Tibial nerve (tissue), 4 donors: ENCODE measurements around the gene RPN1. TPM values are rescaled to one million over a fixed set of nuclear protein-coding genes. Genes with fewer than 3 reads are reported as not detected.

ENCODE experiments used
- DNase-seq, 2 donors: peaks; one replicate each; pipeline ENCODE4 v3.0.0-alpha.2; 2019; ENCODE audit warnings: low spot score in 2 of 2
- H3K27ac ChIP-seq, 4 donors: fragments of 200-600 bp; sonication (generic) in 3 of 4; one replicate each; pipeline ENCODE4 v1.5.1; 2017 to 2019; ENCODE audit warnings: mild to moderate bottlenecking in 1 of 4
- H3K27me3 ChIP-seq, 2 donors: fragments of 200-600 bp; sonication (generic) in 1 of 2; one replicate each; pipeline versions ENCODE4 v1.5.1 to v1.6.0; 2017 to 2019
- H3K36me3 ChIP-seq, 3 donors: fragments of 200-600 bp; sonication (generic); one replicate each; pipeline ENCODE4 v1.5.1; 2018 to 2019
- H3K4me1 ChIP-seq, 4 donors: fragments of 200-600 bp; sonication (generic) in 3 of 4; one replicate each; pipeline ENCODE4 v1.5.1; 2017 to 2019
- H3K4me3 ChIP-seq, 4 donors: fragments of 200-600 bp; sonication (generic) in 3 of 4; one replicate each; pipeline ENCODE4 v1.5.1; 2017 to 2019; ENCODE audit warnings: mild to moderate bottlenecking in 1 of 4, moderate library complexity in 1 of 4
- H3K9me3 ChIP-seq, 4 donors: fragments of 200-600 bp; sonication (generic) in 3 of 4; one replicate each; pipeline ENCODE4 v1.5.1; 2017 to 2019
- EP300 ChIP-seq, 2 donors: sonication (generic); formaldehyde crosslinking; IDR thresholded peaks; one replicate each; pipeline ENCODE4 v1.6.1; 2017; ENCODE audit warnings: antibody characterized with exemption in 2 of 2, mild to moderate bottlenecking in 1 of 2
- POLR2A ChIP-seq, 2 donors: fragments of 450-650 bp; IDR thresholded peaks; one replicate each; pipeline ENCODE4 v1.6.1; 2017; ENCODE audit warnings: antibody characterized with exemption in 2 of 2, mild to moderate bottlenecking in 2 of 2, moderate library complexity in 2 of 2
- WGBS, 2 donors: methylation state at CpG; one replicate each; pipeline ENCODE4 v1.1.5; 2018; 5-methylcytosine and 5-hydroxymethylcytosine counted together
- total RNA-seq, 4 donors: library from RNA; depleted of rRNA; stranded (reverse); fragments of >200 nt; gene quantifications; one replicate each; pipeline ENCODE4 v1.1.0, GENCODE V29; 2016
- TF ChIP-seq, protein P1 (sequence below), 5 experiments: fragments of 200-600 bp in 3 of 5; fragments of 450-650 bp in 2 of 5; sonication (generic) in 3 of 5; IDR thresholded peaks; one replicate each; pipeline ENCODE4 v1.5.1; 2016 to 2019; ENCODE audit warnings: antibody characterized with exemption in 5 of 5, mild to moderate bottlenecking in 3 of 5, moderate library complexity in 2 of 5

RPN1 gene
- total RNA-seq, 4 donors from 2014 or later = 173 to 255 (median 204) TPM

GRCh38 chr3:128629936-128630335, 20.7 kb downstream of the RPN1 start:
- peaks cover 0 to 90% (median 24%) of the 10 kb centered on the region in 3 donors for H3K36me3 ChIP-seq
- TF ChIP-seq EP300 (IDR thresholded peaks at IDR 0.05) (no peak), POLR2A (IDR thresholded peaks at IDR 0.05) (no peak)
- TF ChIP-seq, protein P1, sequence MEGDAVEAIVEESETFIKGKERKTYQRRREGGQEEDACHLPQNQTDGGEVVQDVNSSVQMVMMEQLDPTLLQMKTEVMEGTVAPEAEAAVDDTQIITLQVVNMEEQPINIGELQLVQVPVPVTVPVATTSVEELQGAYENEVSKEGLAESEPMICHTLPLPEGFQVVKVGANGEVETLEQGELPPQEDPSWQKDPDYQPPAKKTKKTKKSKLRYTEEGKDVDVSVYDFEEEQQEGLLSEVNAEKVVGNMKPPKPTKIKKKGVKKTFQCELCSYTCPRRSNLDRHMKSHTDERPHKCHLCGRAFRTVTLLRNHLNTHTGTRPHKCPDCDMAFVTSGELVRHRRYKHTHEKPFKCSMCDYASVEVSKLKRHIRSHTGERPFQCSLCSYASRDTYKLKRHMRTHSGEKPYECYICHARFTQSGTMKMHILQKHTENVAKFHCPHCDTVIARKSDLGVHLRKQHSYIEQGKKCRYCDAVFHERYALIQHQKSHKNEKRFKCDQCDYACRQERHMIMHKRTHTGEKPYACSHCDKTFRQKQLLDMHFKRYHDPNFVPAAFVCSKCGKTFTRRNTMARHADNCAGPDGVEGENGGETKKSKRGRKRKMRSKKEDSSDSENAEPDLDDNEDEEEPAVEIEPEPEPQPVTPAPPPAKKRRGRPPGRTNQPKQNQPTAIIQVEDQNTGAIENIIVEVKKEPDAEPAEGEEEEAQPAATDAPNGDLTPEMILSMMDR (IDR thresholded peaks at IDR 0.05) = no peak
- H3K4me3 ChIP-seq = no peak overlapping the region
- DNase-seq = no peak
- WGBS, 2 donors = 82 to 86% methylated on average over 7 of the region's 7 CpGs
- no peaks in the 10 kb centered on the region for H3K27me3 ChIP-seq
- H3K27ac ChIP-seq = no peak overlapping the region
- H3K4me1 ChIP-seq = peaks cover 0 to 1% (median 0%) of the 10 kb centered on the region in 4 donors
- H3K9me3 ChIP-seq = no peaks in the 10 kb centered on the region

DNA sequence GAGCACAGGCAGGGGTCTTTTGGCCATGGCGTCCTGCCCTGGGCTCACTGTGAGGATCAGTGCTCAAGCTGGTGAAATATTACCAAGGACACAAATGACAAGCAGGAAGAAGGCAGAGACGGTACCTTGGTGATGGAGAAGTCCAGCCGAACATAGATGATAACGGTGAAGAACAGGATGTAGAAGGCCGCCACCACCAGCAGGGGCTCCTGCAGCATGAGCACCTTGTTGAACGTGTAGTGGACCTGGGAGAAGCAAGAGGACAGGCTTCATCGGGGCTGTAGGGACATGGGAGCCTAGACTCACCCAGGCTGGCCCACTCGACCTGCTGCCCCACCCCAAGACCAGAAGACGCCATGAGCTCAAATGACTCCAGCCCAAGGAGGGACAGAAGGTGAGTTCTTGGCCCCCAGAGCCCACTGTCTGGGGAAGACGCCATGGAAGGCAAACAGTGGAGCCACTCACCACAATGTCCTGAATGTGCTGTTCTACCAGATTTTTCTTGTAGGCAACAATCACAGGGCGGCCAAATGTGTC, 25.1 kb downstream of the RPN1 start:
- DNase-seq = no peak
- H3K27ac ChIP-seq = peak overlapping the region in 2 of 4 donors; percentile 50
- H3K4me3 ChIP-seq = no peak overlapping the region
- H3K9me3 ChIP-seq = no peaks in the 10 kb centered on the region
- H3K27me3 ChIP-seq = no peaks in the 10 kb centered on the region
- H3K36me3 ChIP-seq = peaks cover 0 to 97% (median 28%) of the 10 kb centered on the region in 3 donors
- WGBS, 2 donors = 88 to 89% methylated on average over 11 of the region's 11 CpGs
- peaks cover 0 to 34% (median 0%) of the 10 kb centered on the region in 4 donors for H3K4me1 ChIP-seq
- TF ChIP-seq, protein P1 (IDR thresholded peaks at IDR 0.05) = no peak
- TF ChIP-seq POLR2A (IDR thresholded peaks at IDR 0.05) (no peak), EP300 (IDR thresholded peaks at IDR 0.05) (no peak)

GRCh38 chr3:128624526-128625138, 26.0 kb downstream of the RPN1 start:
- H3K4me3 ChIP-seq = no peak overlapping the region
- DNase-seq = no peak
- no peaks in the 10 kb centered on the region for H3K27me3 ChIP-seq
- peaks cover 0 to 42% (median under 1%) of the 10 kb centered on the region in 4 donors for H3K4me1 ChIP-seq
- TF ChIP-seq POLR2A (IDR thresholded peaks at IDR 0.05) (no peak), EP300 (IDR thresholded peaks at IDR 0.05) (no peak)
- TF ChIP-seq, protein P1 (IDR thresholded peaks at IDR 0.05) = no peak
- H3K27ac ChIP-seq = peak overlapping the region in 2 of 4 donors; percentile 50
- WGBS, 2 donors = 85 to 88% methylated on average over 11 of the region's 11 CpGs
- H3K9me3 ChIP-seq = no peaks in the 10 kb centered on the region
- H3K36me3 ChIP-seq = peaks cover 0 to 97% (median 24%) of the 10 kb centered on the region in 3 donors

DNA sequence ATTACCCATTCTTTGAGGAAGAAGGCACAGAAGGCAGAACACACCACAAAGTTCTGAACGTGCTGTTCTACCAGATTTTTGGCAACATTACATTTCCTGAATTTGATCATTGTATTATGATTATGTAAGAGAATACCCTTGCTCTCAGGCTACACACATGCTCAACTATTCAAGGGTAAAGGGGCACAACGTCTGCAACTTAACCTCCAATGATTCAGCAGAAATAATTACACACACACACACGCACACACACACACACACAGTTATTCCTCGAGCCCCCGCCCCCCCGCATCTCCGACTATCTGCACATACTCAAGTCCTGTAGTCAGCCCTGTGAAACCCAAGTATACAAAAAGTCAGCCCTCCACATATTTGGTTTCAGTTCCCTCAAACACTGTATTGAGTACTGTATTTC, 26.8 kb downstream of the RPN1 start:
- WGBS, 2 donors = 54 to 56% methylated on average over 7 of the region's 7 CpGs
- no peaks in the 10 kb centered on the region for H3K9me3 ChIP-seq
- no peaks in the 10 kb centered on the region for H3K27me3 ChIP-seq
- DNase-seq = peak in 1 of 2 donors; percentile 56
- TF ChIP-seq EP300 (IDR thresholded peaks at IDR 0.05) (peak in 1 of 2 donors; percentile 61), POLR2A (IDR thresholded peaks at IDR 0.05) (no peak)
- TF ChIP-seq, protein P1 (IDR thresholded peaks at IDR 0.05) = no peak
- H3K36me3 ChIP-seq = peaks cover 0 to 97% (median 24%) of the 10 kb centered on the region in 3 donors
- no peak overlapping the region for H3K4me3 ChIP-seq
- H3K27ac ChIP-seq = peak overlapping the region in 2 of 4 donors; percentile 28 to 63
- peaks cover 0 to 51% (median 7%) of the 10 kb centered on the region in 4 donors for H3K4me1 ChIP-seq

DNA sequence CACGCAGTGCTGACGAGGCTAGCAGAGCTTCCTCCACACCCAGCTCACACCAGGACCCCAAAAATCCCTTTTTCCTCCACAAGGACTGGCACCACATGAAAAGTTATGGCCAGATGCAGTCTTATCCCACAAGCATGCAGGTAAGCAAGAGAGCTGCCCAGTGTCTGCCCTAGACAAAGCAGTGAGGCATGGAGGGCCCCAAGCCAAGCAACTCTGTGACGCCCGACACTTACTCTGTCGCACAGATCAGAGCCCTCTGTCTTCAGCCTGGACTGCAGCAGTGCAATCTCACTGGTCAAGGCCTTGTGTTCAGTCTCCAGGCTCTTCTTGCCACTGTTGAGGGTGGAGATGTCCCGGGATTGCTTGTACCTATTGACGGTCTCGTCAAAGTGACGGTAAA, 28.7 kb downstream of the RPN1 start:
- no peak for DNase-seq
- TF ChIP-seq POLR2A (IDR thresholded peaks at IDR 0.05) (no peak), EP300 (IDR thresholded peaks at IDR 0.05) (no peak)
- TF ChIP-seq, protein P1 (IDR thresholded peaks at IDR 0.05) = no peak
- Histone ChIP-seq H3K27ac (peak overlapping the region in 1 of 4 donors; percentile 36), H3K9me3 (no peaks in the 10 kb centered on the region), H3K4me3 (no peak overlapping the region), H3K36me3 (peaks cover 0 to 79% (median 24%) of the 10 kb centered on the region in 3 donors), H3K4me1 (peaks cover 0 to 63% (median 14%) of the 10 kb centered on the region in 4 donors), H3K27me3 (no peaks in the 10 kb centered on the region)
- 86 to 94% methylated on average over 6 to 7 of the region's 9 CpGs for WGBS, 2 donors
